Esophagus squamous epithelium (tissue), 5 donors: ENCODE data around the gene BLOC1S2. TPM values are rescaled to one million over a fixed set of nuclear protein-coding genes. Genes with fewer than 3 reads are reported as not detected.
A peak's percentile ranks its signal among the peaks of the same experiment; 100 is the strongest.

Experiments used
- DNase-seq: peaks from one replicate; lab custom pipeline; 2025; lab: John Stamatoyannopoulos, UW
- H3K27ac ChIP-seq, 4 donors: fragments of 200-600 bp; sonication (generic); one replicate each; pipeline ENCODE4 v1.5.1; 2016 to 2019; ENCODE audit warnings: mild to moderate bottlenecking in 1 of 4
- H3K27me3 ChIP-seq, 4 donors: fragments of 200-600 bp; sonication (generic); 1 replicate in 3 of 4; 2 replicates in 1 of 4; pipeline versions ENCODE4 v1.5.1 to v1.6.0; 2017 to 2021; ENCODE audit warnings: antibody characterized with exemption in 1 of 4
- H3K36me3 ChIP-seq, 3 donors: fragments of 200-600 bp; sonication (generic); one replicate each; pipeline ENCODE4 v1.5.1; 2016 to 2019
- H3K4me1 ChIP-seq, 3 donors: fragments of 200-600 bp; sonication (generic); one replicate each; pipeline ENCODE4 v1.5.1; 2017 to 2019
- H3K4me3 ChIP-seq, 4 donors: fragments of 200-600 bp; sonication (generic); 1 replicate in 3 of 4; 2 replicates in 1 of 4; pipeline ENCODE4 v1.5.1; 2016 to 2019; ENCODE audit warnings: mild to moderate bottlenecking in 2 of 4, moderate library complexity in 1 of 4
- H3K9me3 ChIP-seq, 3 donors: fragments of 200-600 bp; sonication (generic); one replicate each; pipeline ENCODE4 v1.5.1; 2016 to 2019
- CTCF ChIP-seq, 6 experiments: fragments of 450-650 bp in 4 of 6; fragments of 200-600 bp in 2 of 6; sonication (generic) in 2 of 6; IDR thresholded peaks; one replicate each; pipeline ENCODE4 v1.5.1; 2016 to 2019; ENCODE audit warnings: antibody characterized with exemption in 6 of 6, mild to moderate bottlenecking in 4 of 6, moderate library complexity in 4 of 6
- POLR2A ChIP-seq, 4 donors: fragments of 450-650 bp; IDR thresholded peaks; one replicate each; pipeline ENCODE4 v1.6.1; 2017; ENCODE audit warnings: antibody characterized with exemption in 4 of 4, mild to moderate bottlenecking in 4 of 4, moderate library complexity in 3 of 4
- WGBS, 2 donors: methylation state at CpG; one replicate each; pipeline ENCODE4 v1.1.5; 2018; 5-methylcytosine and 5-hydroxymethylcytosine counted together
- intact Hi-C: fragments of 100-400 bp; cut with DNase I; formaldehyde crosslinking; loops from one replicate; pipeline ENCODE4 v1.15.0; 2022
- small RNA-seq, 4 donors: library from RNA; depleted of rRNA; stranded (forward); fragments of <200 nt; gene quantifications; one replicate each; pipeline ENCODE3, GENCODE V24; 2016
- total RNA-seq, 4 donors: library from RNA; depleted of rRNA; stranded (reverse); fragments of >200 nt; gene quantifications; one replicate each; pipeline ENCODE4 v1.1.0, GENCODE V29; 2016
- donor health status: DM: yes; HTN: yes; CAD: no.

The BLOC1S2 gene
- total RNA-seq, 4 donors from 2014 or later: 38.3 to 73.1 (median 54.5) TPM

- H3K27me3 ChIP-seq: no peaks in the 10 kb centered on the region
- H3K36me3 ChIP-seq: peaks cover 0 to 62% (median 2%) of the 10 kb centered on the region in 3 donors
- no peak overlapping the region for H3K4me3 ChIP-seq
- no peak for DNase-seq
- TF ChIP-seq POLR2A (IDR thresholded peaks at IDR 0.05) (no peak), CTCF (IDR thresholded peaks at IDR 0.05) (no peak)
- WGBS, 2 donors: 73 to 75% methylated on average over 2 of the region's 2 CpGs
- H3K9me3 ChIP-seq: no peaks in the 10 kb centered on the region
- no peak overlapping the region for H3K27ac ChIP-seq
- intact Hi-C loops: no loop called here
- peaks cover 7 to 26% (median 8%) of the 10 kb centered on the region in 3 donors for H3K4me1 ChIP-seq
These were observed 54.4 kb downstream of the BLOC1S2 start for GRCh38 chr10:100232101-100232500.

- H3K9me3 ChIP-seq: no peaks in the 10 kb centered on the region
- TF ChIP-seq POLR2A (IDR thresholded peaks at IDR 0.05): no peak
- no peak for TF ChIP-seq CTCF (IDR thresholded peaks at IDR 0.05)
- no peak for DNase-seq
- H3K27ac ChIP-seq: peak overlapping the region; percentile 84 to 91 (median 89)
- intact Hi-C loops: no loop called here
- no peaks in the 10 kb centered on the region for H3K27me3 ChIP-seq
- 62 to 63% methylated on average over 21 of the region's 21 CpGs for WGBS, 2 donors
- H3K36me3 ChIP-seq: peaks cover 2 to 52% (median 5%) of the 10 kb centered on the region in 3 donors
- H3K4me3 ChIP-seq: peak overlapping the region; percentile 77 to 96 (median 94)
- peaks cover 7 to 26% (median 8%) of the 10 kb centered on the region in 3 donors for H3K4me1 ChIP-seq
These were observed 56.6 kb downstream of the BLOC1S2 start for GRCh38 chr10:100229819-100230422.

GRCh38 chr10:100223879-100224278 lies 62.6 kb downstream of the BLOC1S2 start:
- H3K36me3 ChIP-seq: peaks cover 11 to 72% (median 15%) of the 10 kb centered on the region in 3 donors
- DNase-seq: no peak
- H3K4me1 ChIP-seq: peaks cover 0 to 17% (median 8%) of the 10 kb centered on the region in 3 donors
- H3K27me3 ChIP-seq: no peaks in the 10 kb centered on the region
- no peak overlapping the region for H3K27ac ChIP-seq
- H3K4me3 ChIP-seq: no peak overlapping the region
- no peaks in the 10 kb centered on the region for H3K9me3 ChIP-seq
- intact Hi-C loops: no loop called here
- TF ChIP-seq POLR2A (IDR thresholded peaks at IDR 0.05) (no peak), CTCF (IDR thresholded peaks at IDR 0.05) (no peak)
- WGBS, 2 donors: 88 to 98% methylated on average over 5 of the region's 5 CpGs

Small RNAs within 50 kb of the gene (small RNA-seq; reads per million reads assigned to genes)
- 0 reads per million in 4 donors for gene RNU6-422P
- gene SNORA12: 42.3 to 63.7 (median 49.2) reads per million in 4 donors

Other genes starting within 250 kb of the BLOC1S2 start
- gene CPN1, start 204.8 kb downstream of the BLOC1S2 start, total RNA-seq: not detected
- 10 to 100 TPM; 27.7 to 33.3 (median 29.5) TPM for gene ERLIN1, start 100.7 kb downstream of the BLOC1S2 start, total RNA-seq
- 10 to 100 TPM in 3 of 4 donors, 1 to 10 TPM in 1; 6.9 to 20.8 (median 19.5) TPM for gene CHUK, start 57.1 kb downstream of the BLOC1S2 start, total RNA-seq
- 10 to 100 TPM in 3 of 4 donors, 1 to 10 TPM in 1; 6.7 to 22.1 (median 19.4) TPM for gene CWF19L1, start 19.0 kb downstream of the BLOC1S2 start, total RNA-seq
- not detected for gene PKD2L1, start 43.5 kb upstream of the BLOC1S2 start, total RNA-seq
- 100 to 1,000 TPM in 2 of 4 donors, 10 to 100 TPM in 2; 46.7 to 307 (median 101) TPM for gene SCD, start 60.6 kb upstream of the BLOC1S2 start, total RNA-seq
- gene WNT8B, start 176.3 kb upstream of the BLOC1S2 start, total RNA-seq: not detected
- gene SEC31B, start 233.2 kb upstream of the BLOC1S2 start, total RNA-seq: 1 to 10 TPM in 3 of 4 donors, under 1 TPM in 1; 0.85 to 7.1 (median 2.5) TPM
- gene NDUFB8, start 243.2 kb upstream of the BLOC1S2 start, total RNA-seq: 100 to 1,000 TPM; 160 to 215 (median 187) TPM
- gene HIF1AN, start 249.3 kb upstream of the BLOC1S2 start, total RNA-seq: 10 to 100 TPM in 3 of 4 donors, 1 to 10 TPM in 1; 8.6 to 13.2 (median 11.6) TPM